Panc1 (cell line): Measurements from ENCODE around the gene SLX4IP. TPM values are rescaled to one million over a fixed set of nuclear protein-coding genes. Genes with fewer than 3 reads are reported as not detected.

Experiments
- ATAC-seq: fragments of 200-7000 bp; cut with Tn5 transposase; 2 replicates; pipeline ENCODE4 v1.9.1; 2020; ENCODE audit warnings: mild to moderate bottlenecking, moderate library complexity
- BruUV-seq: library from RNA; stranded (reverse); fragments of 400-500 nt; replicated peaks from 2 replicates; lab custom pipeline; 2021; lab: Mats Ljungman, UMichigan
- CTCF ChIA-PET: fragments of 300-600 bp; sonication (Branson Sonifier 250); formaldehyde crosslinking; loops from one replicate; lab custom pipeline; 2022; ENCODE audit warnings: antibody characterized with exemption; lab: Charles Lee
- POLR2A ChIA-PET: fragments of 300-600 bp; sonication (Branson Sonifier 250); formaldehyde crosslinking; loops from one replicate; lab custom pipeline; 2022; ENCODE audit warnings: antibody characterized with exemption; lab: Charles Lee
- DNase-seq: peaks from one replicate; pipeline ENCODE4 v3.0.0-alpha.2; 2010; ENCODE audit warnings: low read depth, low spot score
- H3K27ac ChIP-seq: 2 replicates; pipeline ENCODE4 v1.5.1; 2011; ENCODE audit warnings: mild to moderate bottlenecking, low read length, inconsistent platforms
- H3K27me3 ChIP-seq: fragments of 200-500 bp; sonication (Bioruptor generic); 2 replicates; pipeline ENCODE4 v1.6.0; 2014; ENCODE audit warnings: low read length, inconsistent platforms; ENCODE audit not compliant: control insufficient read depth, insufficient read depth
- H3K36me3 ChIP-seq: fragments of 200-500 bp; sonication (Bioruptor generic); 2 replicates; pipeline ENCODE4 v1.5.1; 2014; ENCODE audit warnings: inconsistent platforms, mild to moderate bottlenecking, low read length, moderate library complexity; ENCODE audit not compliant: control insufficient read depth, insufficient read depth
- H3K4me1 ChIP-seq: 2 replicates; pipeline ENCODE4 v1.5.1; 2011; ENCODE audit warnings: inconsistent platforms, mild to moderate bottlenecking, low read length, moderate library complexity; ENCODE audit not compliant: control insufficient read depth, insufficient read depth
- H3K4me3 ChIP-seq, 2 experiments: 2 replicates each; pipeline ENCODE4 v1.5.1; 2011 to 2012; ENCODE audit warnings: low read depth in 2 of 2, low read length in 2 of 2, mild to moderate bottlenecking in 2 of 2, inconsistent platforms in 1 of 2, moderate library complexity in 1 of 2
- H3K9me3 ChIP-seq: fragments of 200-500 bp; sonication (Bioruptor generic); 2 replicates; pipeline ENCODE4 v1.5.1; 2014; ENCODE audit warnings: low read depth, mild to moderate bottlenecking, inconsistent platforms, low read length, moderate library complexity; ENCODE audit not compliant: control insufficient read depth, insufficient read depth
- POLR2AphosphoS5 ChIP-seq: IDR thresholded peaks from 2 replicates; pipeline ENCODE4 v1.6.1; 2012; ENCODE audit warnings: mild to moderate bottlenecking, low read depth, low read length, moderate library complexity
- SIN3A ChIP-seq: IDR thresholded peaks from 2 replicates; pipeline ENCODE4 v1.6.1; 2012; ENCODE audit warnings: low read depth, mild to moderate bottlenecking, low read length, moderate library complexity, borderline replicate concordance; ENCODE audit not compliant: insufficient read depth
- TCF7L2 ChIP-seq: IDR thresholded peaks from 2 replicates; pipeline ENCODE4 v1.6.1; 2011; ENCODE audit warnings: mild to moderate bottlenecking, low read depth, low read length, inconsistent platforms
- in situ Hi-C: cut with HindIII; loops from 2 replicates; pipeline ENCODE4 v1.10.0; 2016; ENCODE audit warnings: low sequenced_read_pairs, low pct_unique_long_range_greater_than_20kb
- intact Hi-C: fragments of 100-400 bp; cut with micrococcal nuclease; formaldehyde crosslinking; loops from one replicate; pipeline ENCODE4 v1.10.0; 2022; ENCODE audit not compliant: unreplicated experiment
- total RNA-seq: library from RNA; stranded (reverse); gene quantifications from one replicate; pipeline ENCODE4 v1.2.1, GENCODE V29; 2021; ENCODE audit not compliant: unreplicated experiment
- TF ChIP-seq, protein P1 (sequence below), 2 experiments: IDR thresholded peaks; 2 replicates each; pipeline ENCODE4 v1.6.1; 2011 to 2012; ENCODE audit warnings: low read depth in 2 of 2, control low read depth in 1 of 2, low read length in 1 of 2, mild to moderate bottlenecking in 1 of 2, moderate library complexity in 1 of 2; ENCODE audit not compliant: insufficient read depth in 1 of 2
- TF ChIP-seq, protein P2 (sequence below): fragments of 450-650 bp; IDR thresholded peaks from 2 replicates; pipeline ENCODE4 v1.5.1; 2017; ENCODE audit warnings: mild to moderate bottlenecking

SLX4IP gene
- total RNA-seq, 1 experiment from 2014 or later: 5.4 TPM

DNA sequence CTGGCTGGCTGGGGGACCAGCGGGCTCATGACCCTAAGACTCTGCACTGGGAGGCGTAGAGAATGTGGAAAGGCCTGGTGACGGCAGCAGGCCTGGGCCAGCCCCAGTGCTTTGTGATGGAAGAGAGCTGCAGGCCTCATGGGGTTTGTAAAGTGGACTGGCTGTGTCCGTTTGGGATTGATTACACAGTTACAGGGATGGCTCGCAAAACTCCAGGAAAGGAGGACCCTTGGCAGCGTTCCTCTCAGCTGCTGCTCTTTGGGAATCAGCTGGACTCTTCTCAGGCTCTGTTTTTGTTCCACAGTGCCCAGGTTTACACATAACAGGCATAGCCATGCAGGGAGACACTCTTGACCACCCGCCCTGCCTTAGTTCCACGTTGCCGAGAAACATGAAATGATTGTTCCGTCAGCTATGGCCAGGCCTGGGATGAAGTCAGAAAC lies 89.0 kb downstream of the SLX4IP start:
- CTCF ChIA-PET: no interaction called here
- H3K9me3 ChIP-seq: no peaks in the 10 kb centered on the region
- in situ Hi-C loops (no loop called here), intact Hi-C loops (no loop called here)
- DNase-seq (no peak), ATAC-seq (peak; percentile 60)
- POLR2A ChIA-PET: no interaction called here
- no peaks in the 10 kb centered on the region for H3K36me3 ChIP-seq
- BruUV-seq: no TSS peak
- H3K4me1 ChIP-seq: peaks cover 24% of the 10 kb centered on the region
- no peak overlapping the region for H3K4me3 ChIP-seq
- TF ChIP-seq POLR2AphosphoS5: no peak
- no peak for TF ChIP-seq TCF7L2
- TF ChIP-seq, protein P1, sequence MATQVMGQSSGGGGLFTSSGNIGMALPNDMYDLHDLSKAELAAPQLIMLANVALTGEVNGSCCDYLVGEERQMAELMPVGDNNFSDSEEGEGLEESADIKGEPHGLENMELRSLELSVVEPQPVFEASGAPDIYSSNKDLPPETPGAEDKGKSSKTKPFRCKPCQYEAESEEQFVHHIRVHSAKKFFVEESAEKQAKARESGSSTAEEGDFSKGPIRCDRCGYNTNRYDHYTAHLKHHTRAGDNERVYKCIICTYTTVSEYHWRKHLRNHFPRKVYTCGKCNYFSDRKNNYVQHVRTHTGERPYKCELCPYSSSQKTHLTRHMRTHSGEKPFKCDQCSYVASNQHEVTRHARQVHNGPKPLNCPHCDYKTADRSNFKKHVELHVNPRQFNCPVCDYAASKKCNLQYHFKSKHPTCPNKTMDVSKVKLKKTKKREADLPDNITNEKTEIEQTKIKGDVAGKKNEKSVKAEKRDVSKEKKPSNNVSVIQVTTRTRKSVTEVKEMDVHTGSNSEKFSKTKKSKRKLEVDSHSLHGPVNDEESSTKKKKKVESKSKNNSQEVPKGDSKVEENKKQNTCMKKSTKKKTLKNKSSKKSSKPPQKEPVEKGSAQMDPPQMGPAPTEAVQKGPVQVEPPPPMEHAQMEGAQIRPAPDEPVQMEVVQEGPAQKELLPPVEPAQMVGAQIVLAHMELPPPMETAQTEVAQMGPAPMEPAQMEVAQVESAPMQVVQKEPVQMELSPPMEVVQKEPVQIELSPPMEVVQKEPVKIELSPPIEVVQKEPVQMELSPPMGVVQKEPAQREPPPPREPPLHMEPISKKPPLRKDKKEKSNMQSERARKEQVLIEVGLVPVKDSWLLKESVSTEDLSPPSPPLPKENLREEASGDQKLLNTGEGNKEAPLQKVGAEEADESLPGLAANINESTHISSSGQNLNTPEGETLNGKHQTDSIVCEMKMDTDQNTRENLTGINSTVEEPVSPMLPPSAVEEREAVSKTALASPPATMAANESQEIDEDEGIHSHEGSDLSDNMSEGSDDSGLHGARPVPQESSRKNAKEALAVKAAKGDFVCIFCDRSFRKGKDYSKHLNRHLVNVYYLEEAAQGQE (IDR thresholded peaks at IDR 0.05; ENCODE audit: insufficient read depth in 1 of 2, low read depth in 2 of 2, low read length in 1 of 2): no peak
- TF ChIP-seq, protein P2, sequence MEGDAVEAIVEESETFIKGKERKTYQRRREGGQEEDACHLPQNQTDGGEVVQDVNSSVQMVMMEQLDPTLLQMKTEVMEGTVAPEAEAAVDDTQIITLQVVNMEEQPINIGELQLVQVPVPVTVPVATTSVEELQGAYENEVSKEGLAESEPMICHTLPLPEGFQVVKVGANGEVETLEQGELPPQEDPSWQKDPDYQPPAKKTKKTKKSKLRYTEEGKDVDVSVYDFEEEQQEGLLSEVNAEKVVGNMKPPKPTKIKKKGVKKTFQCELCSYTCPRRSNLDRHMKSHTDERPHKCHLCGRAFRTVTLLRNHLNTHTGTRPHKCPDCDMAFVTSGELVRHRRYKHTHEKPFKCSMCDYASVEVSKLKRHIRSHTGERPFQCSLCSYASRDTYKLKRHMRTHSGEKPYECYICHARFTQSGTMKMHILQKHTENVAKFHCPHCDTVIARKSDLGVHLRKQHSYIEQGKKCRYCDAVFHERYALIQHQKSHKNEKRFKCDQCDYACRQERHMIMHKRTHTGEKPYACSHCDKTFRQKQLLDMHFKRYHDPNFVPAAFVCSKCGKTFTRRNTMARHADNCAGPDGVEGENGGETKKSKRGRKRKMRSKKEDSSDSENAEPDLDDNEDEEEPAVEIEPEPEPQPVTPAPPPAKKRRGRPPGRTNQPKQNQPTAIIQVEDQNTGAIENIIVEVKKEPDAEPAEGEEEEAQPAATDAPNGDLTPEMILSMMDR: no peak
- 0 out of 2 replicates have a peak overlapping the region, but pooled peaks have one; percentile 39 for H3K27ac ChIP-seq
- no peaks in the 10 kb centered on the region for H3K27me3 ChIP-seq

DNA sequence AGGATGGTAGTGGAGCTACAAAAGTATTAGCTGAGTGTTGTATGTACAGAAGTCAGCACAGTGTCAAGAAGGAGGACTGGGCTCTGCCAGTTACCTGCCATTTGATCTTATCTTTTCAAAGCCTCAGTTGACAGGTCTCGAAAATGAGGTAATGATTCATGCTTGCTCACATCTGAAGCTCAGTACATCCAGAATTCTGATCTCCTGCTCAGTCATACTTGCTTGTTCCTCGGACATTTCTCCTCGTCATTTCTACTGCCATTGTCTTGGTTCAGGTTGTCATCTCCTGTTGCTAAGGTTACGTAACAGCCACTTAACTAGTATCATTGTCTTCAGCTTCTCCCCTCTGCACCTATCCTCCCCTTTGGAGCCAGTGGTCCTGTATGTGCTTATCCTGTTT lies 89.5 kb downstream of the SLX4IP start:
- no peaks in the 10 kb centered on the region for H3K9me3 ChIP-seq
- TF ChIP-seq POLR2AphosphoS5: no peak
- no peak for TF ChIP-seq TCF7L2
- TF ChIP-seq, protein P1 (IDR thresholded peaks at IDR 0.05; ENCODE audit: insufficient read depth in 1 of 2, low read depth in 2 of 2, low read length in 1 of 2): no peak
- no peak for TF ChIP-seq SIN3A
- TF ChIP-seq, protein P2: no peak
- H3K27me3 ChIP-seq: no peaks in the 10 kb centered on the region
- in situ Hi-C loops (no loop called here), intact Hi-C loops (no loop called here)
- H3K4me3 ChIP-seq: no peak overlapping the region
- no TSS peak for BruUV-seq
- H3K27ac ChIP-seq: peak overlapping the region; percentile 29; the same call in 1 of the 2 replicates
- ATAC-seq: no peak
- POLR2A ChIA-PET: no interaction called here
- no peaks in the 10 kb centered on the region for H3K36me3 ChIP-seq
- peaks cover 24% of the 10 kb centered on the region for H3K4me1 ChIP-seq
- CTCF ChIA-PET: no interaction called here
- DNase-seq: no peak
